Forelimb muscle (tissue), 1 donor: ENCODE measurements around the gene MAN2A2. TPM values are rescaled to one million over a fixed set of nuclear protein-coding genes. Genes with fewer than 3 reads are reported as not detected.
"Not testable (repeated sequence)": the region's sequence is repeated elsewhere in the genome, so short reads cannot be mapped to it uniquely, and the experiment has no call there.

Source experiments
- DNase-seq: peaks from one replicate; pipeline ENCODE4 v3.0.0-alpha.2; 2013; ENCODE audit warnings: low read depth
- polyA plus RNA-seq: library from polyadenylated mRNA; unstranded; fragments of 120-200 nt; gene quantifications from one replicate; pipeline ENCODE4 v1.2.1, GENCODE V29; 2013; ENCODE audit not compliant: insufficient read length

The MAN2A2 gene
- polyA plus RNA-seq, 1 donor, result 34.7 TPM

GRCh38 chr15:90871139-90871715 lies 31.9 kb upstream of the MAN2A2 start:
- DNase-seq, result no peak

- DNase-seq, result no peak
Observed at GRCh38 chr15:90871716-90872485, 31.2 kb upstream of the MAN2A2 start.

- DNase-seq, result no peak
Observed at GRCh38 chr15:90872486-90873184, 30.5 kb upstream of the MAN2A2 start.

GRCh38 chr15:90873488-90873997 lies 29.6 kb upstream of the MAN2A2 start:
- no peak for DNase-seq

GRCh38 chr15:90873998-90874605 lies 29.0 kb upstream of the MAN2A2 start:
- DNase-seq, result no peak

GRCh38 chr15:90874986-90875385 lies 28.1 kb upstream of the MAN2A2 start:
- not testable (repeated sequence) for DNase-seq

- no peak for DNase-seq
Observed at GRCh38 chr15:90875549-90875981, 27.5 kb upstream of the MAN2A2 start.

- no peak for DNase-seq
Observed at GRCh38 chr15:90876046-90876445, 27.1 kb upstream of the MAN2A2 start.

GRCh38 chr15:90876512-90877170 lies 26.5 kb upstream of the MAN2A2 start:
- no peak for DNase-seq

- DNase-seq, result no peak
Observed at GRCh38 chr15:90877315-90877714, 25.8 kb upstream of the MAN2A2 start.

- no peak for DNase-seq
Observed at GRCh38 chr15:90877996-90878395, 25.1 kb upstream of the MAN2A2 start.

- no peak for DNase-seq
Observed at GRCh38 chr15:90878660-90879059, 24.4 kb upstream of the MAN2A2 start.

- no peak for DNase-seq
Observed at GRCh38 chr15:90879730-90880366, 23.3 kb upstream of the MAN2A2 start.

- DNase-seq, result no peak
Observed at GRCh38 chr15:90880381-90881145, 22.5 kb upstream of the MAN2A2 start.

- DNase-seq, result no peak
Observed at GRCh38 chr15:90881181-90881977, 21.7 kb upstream of the MAN2A2 start.

- DNase-seq, result no peak
Observed at GRCh38 chr15:90881978-90882721, 21.0 kb upstream of the MAN2A2 start.

GRCh38 chr15:90882781-90883525 lies 20.1 kb upstream of the MAN2A2 start:
- no peak for DNase-seq

GRCh38 chr15:90883526-90883975 lies 19.6 kb upstream of the MAN2A2 start:
- no peak for DNase-seq
